HEK293 (cell line): ENCODE measurements around the gene SLC25A24.
A peak's percentile ranks its signal among the peaks of the same experiment; 100 is the strongest.

Experiments used
- CTCF ChIA-PET: fragments of 350-600 bp; formaldehyde crosslinking; extraction: SDS; loops from one replicate; lab custom pipeline; 2021; ENCODE audit warnings: antibody characterized with exemption; lab: Yijun Ruan, JAX
- POLR2A ChIA-PET: fragments of 300-600 bp; formaldehyde crosslinking; extraction: SDS; loops from one replicate; lab custom pipeline; 2020; ENCODE audit warnings: antibody characterized with exemption, inconsistent platforms; lab: Yijun Ruan, JAX
- H3K27ac ChIP-seq: fragments of 200-500 bp; sonication (Bioruptor generic); 2 replicates; pipeline ENCODE4 v1.5.1; 2014; ENCODE audit warnings: low read depth, low read length, control low read depth, inconsistent platforms; ENCODE audit errors: extremely low read depth
- H3K36me3 ChIP-seq, 2 experiments: fragments of 200-500 bp in 1 of 2; sonication (Bioruptor generic) in 1 of 2; 1 replicate in 1 of 2; 2 replicates in 1 of 2; pipeline ENCODE4 v1.5.1; 2014 to 2017; ENCODE audit warnings: inconsistent platforms in 2 of 2, low read length in 2 of 2; ENCODE audit not compliant: control insufficient read depth in 2 of 2, insufficient read depth in 1 of 2
- H3K4me1 ChIP-seq: fragments of 200-500 bp; sonication (Bioruptor generic); 2 replicates; pipeline ENCODE4 v1.5.1; 2014; ENCODE audit warnings: mild to moderate bottlenecking, low read length, inconsistent platforms; ENCODE audit not compliant: control insufficient read depth, insufficient read depth
- H3K4me3 ChIP-seq: 2 replicates; pipeline ENCODE4 v1.5.1; 2011; ENCODE audit warnings: low read depth, mild to moderate bottlenecking, control low read depth, low read length, moderate library complexity
- H3K9me3 ChIP-seq: fragments of 200-500 bp; sonication (Bioruptor generic); 2 replicates; pipeline ENCODE4 v1.5.1; 2014; ENCODE audit warnings: low read depth, low read length, inconsistent platforms; ENCODE audit not compliant: control insufficient read depth, insufficient read depth
- BCL11A ChIP-seq: fragments of 450-650 bp; formaldehyde crosslinking; IDR thresholded peaks from 2 replicates; pipeline ENCODE4 v1.5.1; 2016; ENCODE audit warnings: low read depth, missing biosample characterization, missing genetic modification characterization
- BCL6B ChIP-seq: fragments of 450-650 bp; formaldehyde crosslinking; IDR thresholded peaks from 2 replicates; pipeline ENCODE4 v1.5.1; 2017; ENCODE audit warnings: missing biosample characterization, missing genetic modification characterization
- FEZF1 ChIP-seq: fragments of 450-650 bp; formaldehyde crosslinking; IDR thresholded peaks from 2 replicates; pipeline ENCODE4 v1.5.1; 2016; ENCODE audit warnings: missing biosample characterization, missing genetic modification characterization
- GFI1B ChIP-seq: fragments of 450-650 bp; formaldehyde crosslinking; IDR thresholded peaks from 2 replicates; pipeline ENCODE4 v1.5.1; 2016; ENCODE audit warnings: missing biosample characterization, missing genetic modification characterization
- GLI2 ChIP-seq: fragments of 450-650 bp; formaldehyde crosslinking; IDR thresholded peaks from 2 replicates; pipeline ENCODE4; 2017; ENCODE audit warnings: missing biosample characterization, missing genetic modification characterization, low read depth, borderline replicate concordance
- IKZF3 ChIP-seq: fragments of 450-650 bp; IDR thresholded peaks from 2 replicates; pipeline ENCODE4 v1.5.0; 2018; ENCODE audit warnings: missing biosample characterization, mild to moderate bottlenecking, missing genetic modification characterization, moderate library complexity
- KLF10 ChIP-seq: fragments of 450-650 bp; IDR thresholded peaks from 2 replicates; pipeline ENCODE4 v1.5.1; 2018; ENCODE audit warnings: missing biosample characterization, mild to moderate bottlenecking, missing genetic modification characterization
- MZF1 ChIP-seq: fragments of 450-650 bp; formaldehyde crosslinking; IDR thresholded peaks from 2 replicates; pipeline ENCODE4 v1.5.1; 2017; ENCODE audit warnings: missing biosample characterization, missing genetic modification characterization, borderline replicate concordance
- OSR2 ChIP-seq: fragments of 450-650 bp; formaldehyde crosslinking; IDR thresholded peaks from 2 replicates; pipeline ENCODE4 v1.5.1; 2016; ENCODE audit warnings: missing biosample characterization, missing genetic modification characterization
- PATZ1 ChIP-seq: fragments of 450-650 bp; formaldehyde crosslinking; IDR thresholded peaks from 2 replicates; pipeline ENCODE4 v1.5.1; 2016; ENCODE audit warnings: missing biosample characterization, missing genetic modification characterization
- SCRT2 ChIP-seq: fragments of 450-650 bp; formaldehyde crosslinking; IDR thresholded peaks from 2 replicates; pipeline ENCODE4 v1.5.1; 2016; ENCODE audit warnings: missing biosample characterization, missing genetic modification characterization
- ZBTB20 ChIP-seq: fragments of 450-650 bp; formaldehyde crosslinking; IDR thresholded peaks from 2 replicates; pipeline ENCODE4 v1.5.1; 2016; ENCODE audit warnings: missing biosample characterization, missing genetic modification characterization
- ZBTB21 ChIP-seq: fragments of 450-650 bp; formaldehyde crosslinking; IDR thresholded peaks from 2 replicates; pipeline ENCODE4 v1.5.1; 2017; ENCODE audit warnings: missing biosample characterization, missing genetic modification characterization
- ZNF19 ChIP-seq: fragments of 450-650 bp; formaldehyde crosslinking; IDR thresholded peaks from 2 replicates; pipeline ENCODE4; 2016; ENCODE audit warnings: missing biosample characterization, missing genetic modification characterization, low read depth
- ZNF23 ChIP-seq: fragments of 450-650 bp; formaldehyde crosslinking; IDR thresholded peaks from 2 replicates; pipeline ENCODE4 v1.5.1; 2016; ENCODE audit warnings: missing biosample characterization, missing genetic modification characterization, borderline replicate concordance
- ZNF335 ChIP-seq: fragments of 450-650 bp; formaldehyde crosslinking; conservative IDR thresholded peaks from 2 replicates; pipeline ENCODE4 v1.5.1; 2016; ENCODE audit warnings: missing biosample characterization, missing genetic modification characterization
- ZNF391 ChIP-seq: fragments of 450-650 bp; formaldehyde crosslinking; IDR thresholded peaks from 2 replicates; pipeline ENCODE4 v1.5.1; 2016; ENCODE audit warnings: low read depth, missing biosample characterization, missing genetic modification characterization, borderline replicate concordance
- ZNF501 ChIP-seq: fragments of 450-650 bp; formaldehyde crosslinking; IDR thresholded peaks from 2 replicates; pipeline ENCODE4 v1.5.1; 2016; ENCODE audit warnings: missing biosample characterization, missing genetic modification characterization
- ZNF596 ChIP-seq: fragments of 450-650 bp; IDR thresholded peaks from 2 replicates; pipeline ENCODE4 v1.5.0; 2018; ENCODE audit warnings: missing biosample characterization, mild to moderate bottlenecking, missing genetic modification characterization, moderate library complexity
- ZNF600 ChIP-seq: fragments of 450-650 bp; formaldehyde crosslinking; IDR thresholded peaks from 2 replicates; pipeline ENCODE4 v1.5.1; 2016; ENCODE audit warnings: missing biosample characterization, missing genetic modification characterization
- ZNF626 ChIP-seq: fragments of 450-650 bp; sonication (Bioruptor Pico); formaldehyde crosslinking; IDR thresholded peaks from 2 replicates; pipeline ENCODE4 v1.5.1; 2018; ENCODE audit warnings: missing biosample characterization, missing genetic modification characterization, inconsistent platforms
- ZNF843 ChIP-seq: fragments of 450-650 bp; formaldehyde crosslinking; IDR thresholded peaks from 2 replicates; pipeline ENCODE4 v1.5.1; 2016; ENCODE audit warnings: missing biosample characterization, missing genetic modification characterization
- ZXDB ChIP-seq: fragments of 450-650 bp; formaldehyde crosslinking; IDR thresholded peaks from 2 replicates; pipeline ENCODE4 v1.5.1; 2016; ENCODE audit warnings: missing biosample characterization, missing genetic modification characterization
- TF ChIP-seq, protein P1 (sequence below): fragments of 450-650 bp; formaldehyde crosslinking; IDR thresholded peaks from 2 replicates; pipeline ENCODE4 v1.5.1; 2017; ENCODE audit warnings: missing biosample characterization, missing genetic modification characterization
- TF ChIP-seq, protein P2 (sequence below): fragments of 450-650 bp; formaldehyde crosslinking; IDR thresholded peaks from 2 replicates; pipeline ENCODE4 v1.5.1; 2016; ENCODE audit warnings: missing biosample characterization, missing genetic modification characterization, borderline replicate concordance
- TF ChIP-seq, protein P3 (sequence below): fragments of 450-650 bp; formaldehyde crosslinking; IDR thresholded peaks from 2 replicates; pipeline ENCODE4 v1.5.1; 2017; ENCODE audit warnings: missing biosample characterization, missing genetic modification characterization

Gene SLC25A24

DNA sequence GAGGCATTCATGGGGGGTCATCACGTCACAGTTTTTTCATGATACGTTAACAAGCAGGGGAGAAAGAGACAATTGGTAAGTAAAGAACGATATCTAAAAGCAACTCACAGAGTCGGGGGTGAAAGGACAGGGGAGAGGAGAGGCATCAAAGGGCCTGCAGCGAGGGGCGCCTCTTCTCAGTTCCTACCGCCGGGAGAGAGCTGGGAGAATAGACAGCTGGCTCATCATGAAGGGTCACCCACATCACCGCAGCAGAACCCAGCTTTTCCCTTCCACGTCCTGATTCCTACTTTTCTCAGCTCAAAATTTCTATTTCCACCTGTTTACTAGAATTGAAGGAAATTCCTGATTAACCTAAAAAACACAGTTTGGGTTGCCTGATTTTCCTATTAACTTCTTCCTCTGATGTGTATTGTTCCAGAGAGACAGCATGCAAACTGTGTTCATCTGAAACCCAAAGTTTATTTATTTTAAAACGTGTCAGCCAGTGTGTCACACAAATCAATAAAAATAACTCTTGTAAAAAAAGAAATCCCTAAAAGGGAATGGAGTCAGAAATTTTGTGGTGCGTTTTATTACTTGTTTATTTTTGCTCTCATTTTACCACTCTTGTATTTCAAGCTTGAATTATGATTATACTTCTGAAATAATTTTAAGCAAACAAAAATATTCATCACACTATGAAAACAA lies 75.4 kb downstream of the SLC25A24 start:
- Histone ChIP-seq H3K4me1 (peaks cover 12% of the 10 kb centered on the region), H3K9me3 (no peaks in the 10 kb centered on the region), H3K36me3 (no peaks in the 10 kb centered on the region), H3K27ac (0 out of 2 replicates have a peak overlapping the region, but pooled peaks have one; percentile 20), H3K4me3 (no peak overlapping the region)
- ChIA-PET POLR2A (interaction anchor here (0.6 to 1.5 kb wide), 2 partner anchors 211 to 343 kb away, joined by 3 to 4 read pairs; no protein-coding TSS in a partner anchor), CTCF (interaction anchor here (0.5 to 8.2 kb wide), 39 partner anchors 9 to 694 kb away, joined by 3 to 287 read pairs (median 4); partner anchors contain the start of gene SLC25A24)
- TF ChIP-seq KLF10 (tag by site-specific recombination) = peak; percentile 25; the same call in 1 of the 2 replicates
- TF ChIP-seq GFI1B = peak; percentile 36; the same call in 1 of the 2 replicates
- peak; percentile 70 for TF ChIP-seq IKZF3 (tag by site-specific recombination)
- peak; percentile 47; the same call in 1 of the 2 replicates for TF ChIP-seq OSR2 (tag by site-specific recombination)
- no peak for TF ChIP-seq ZNF501
- TF ChIP-seq, protein P1, sequence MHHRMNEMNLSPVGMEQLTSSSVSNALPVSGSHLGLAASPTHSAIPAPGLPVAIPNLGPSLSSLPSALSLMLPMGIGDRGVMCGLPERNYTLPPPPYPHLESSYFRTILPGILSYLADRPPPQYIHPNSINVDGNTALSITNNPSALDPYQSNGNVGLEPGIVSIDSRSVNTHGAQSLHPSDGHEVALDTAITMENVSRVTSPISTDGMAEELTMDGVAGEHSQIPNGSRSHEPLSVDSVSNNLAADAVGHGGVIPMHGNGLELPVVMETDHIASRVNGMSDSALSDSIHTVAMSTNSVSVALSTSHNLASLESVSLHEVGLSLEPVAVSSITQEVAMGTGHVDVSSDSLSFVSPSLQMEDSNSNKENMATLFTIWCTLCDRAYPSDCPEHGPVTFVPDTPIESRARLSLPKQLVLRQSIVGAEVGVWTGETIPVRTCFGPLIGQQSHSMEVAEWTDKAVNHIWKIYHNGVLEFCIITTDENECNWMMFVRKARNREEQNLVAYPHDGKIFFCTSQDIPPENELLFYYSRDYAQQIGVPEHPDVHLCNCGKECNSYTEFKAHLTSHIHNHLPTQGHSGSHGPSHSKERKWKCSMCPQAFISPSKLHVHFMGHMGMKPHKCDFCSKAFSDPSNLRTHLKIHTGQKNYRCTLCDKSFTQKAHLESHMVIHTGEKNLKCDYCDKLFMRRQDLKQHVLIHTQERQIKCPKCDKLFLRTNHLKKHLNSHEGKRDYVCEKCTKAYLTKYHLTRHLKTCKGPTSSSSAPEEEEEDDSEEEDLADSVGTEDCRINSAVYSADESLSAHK = peak; percentile 45; the same call in 1 of the 2 replicates
- 0 out of 2 replicates have a peak, but pooled peaks have one; percentile 17 for TF ChIP-seq SCRT2 (tag by site-specific recombination)
- no peak for TF ChIP-seq ZNF19 (tag by site-specific recombination)
- TF ChIP-seq ZNF335 (tag by site-specific recombination) = peak; percentile 37; the same call in 1 of the 2 replicates
- peak; percentile 79 for TF ChIP-seq BCL6B
- TF ChIP-seq ZXDB (tag by site-specific recombination) = 0 out of 2 replicates have a peak, but pooled peaks have one; percentile 49
- TF ChIP-seq ZBTB21 (tag by site-specific recombination) = no peak
- no peak for TF ChIP-seq BCL11A
- TF ChIP-seq ZNF843 = peak; percentile 90
- TF ChIP-seq, protein P2, sequence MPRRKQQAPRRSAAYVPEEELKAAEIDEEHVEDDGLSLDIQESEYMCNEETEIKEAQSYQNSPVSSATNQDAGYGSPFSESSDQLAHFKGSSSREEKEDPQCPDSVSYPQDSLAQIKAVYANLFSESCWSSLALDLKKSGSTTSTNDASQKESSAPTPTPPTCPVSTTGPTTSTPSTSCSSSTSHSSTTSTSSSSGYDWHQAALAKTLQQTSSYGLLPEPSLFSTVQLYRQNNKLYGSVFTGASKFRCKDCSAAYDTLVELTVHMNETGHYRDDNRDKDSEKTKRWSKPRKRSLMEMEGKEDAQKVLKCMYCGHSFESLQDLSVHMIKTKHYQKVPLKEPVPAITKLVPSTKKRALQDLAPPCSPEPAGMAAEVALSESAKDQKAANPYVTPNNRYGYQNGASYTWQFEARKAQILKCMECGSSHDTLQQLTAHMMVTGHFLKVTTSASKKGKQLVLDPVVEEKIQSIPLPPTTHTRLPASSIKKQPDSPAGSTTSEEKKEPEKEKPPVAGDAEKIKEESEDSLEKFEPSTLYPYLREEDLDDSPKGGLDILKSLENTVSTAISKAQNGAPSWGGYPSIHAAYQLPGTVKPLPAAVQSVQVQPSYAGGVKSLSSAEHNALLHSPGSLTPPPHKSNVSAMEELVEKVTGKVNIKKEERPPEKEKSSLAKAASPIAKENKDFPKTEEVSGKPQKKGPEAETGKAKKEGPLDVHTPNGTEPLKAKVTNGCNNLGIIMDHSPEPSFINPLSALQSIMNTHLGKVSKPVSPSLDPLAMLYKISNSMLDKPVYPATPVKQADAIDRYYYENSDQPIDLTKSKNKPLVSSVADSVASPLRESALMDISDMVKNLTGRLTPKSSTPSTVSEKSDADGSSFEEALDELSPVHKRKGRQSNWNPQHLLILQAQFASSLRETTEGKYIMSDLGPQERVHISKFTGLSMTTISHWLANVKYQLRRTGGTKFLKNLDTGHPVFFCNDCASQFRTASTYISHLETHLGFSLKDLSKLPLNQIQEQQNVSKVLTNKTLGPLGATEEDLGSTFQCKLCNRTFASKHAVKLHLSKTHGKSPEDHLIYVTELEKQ (tag by site-specific recombination) = peak; percentile 54; the same call in 1 of the 2 replicates
- TF ChIP-seq ZNF600 (tag by site-specific recombination) = no peak
- TF ChIP-seq ZBTB20 (tag by site-specific recombination) = 0 out of 2 replicates have a peak, but pooled peaks have one; percentile 22
- TF ChIP-seq ZNF23 (tag by site-specific recombination) = no peak
- TF ChIP-seq, protein P3, sequence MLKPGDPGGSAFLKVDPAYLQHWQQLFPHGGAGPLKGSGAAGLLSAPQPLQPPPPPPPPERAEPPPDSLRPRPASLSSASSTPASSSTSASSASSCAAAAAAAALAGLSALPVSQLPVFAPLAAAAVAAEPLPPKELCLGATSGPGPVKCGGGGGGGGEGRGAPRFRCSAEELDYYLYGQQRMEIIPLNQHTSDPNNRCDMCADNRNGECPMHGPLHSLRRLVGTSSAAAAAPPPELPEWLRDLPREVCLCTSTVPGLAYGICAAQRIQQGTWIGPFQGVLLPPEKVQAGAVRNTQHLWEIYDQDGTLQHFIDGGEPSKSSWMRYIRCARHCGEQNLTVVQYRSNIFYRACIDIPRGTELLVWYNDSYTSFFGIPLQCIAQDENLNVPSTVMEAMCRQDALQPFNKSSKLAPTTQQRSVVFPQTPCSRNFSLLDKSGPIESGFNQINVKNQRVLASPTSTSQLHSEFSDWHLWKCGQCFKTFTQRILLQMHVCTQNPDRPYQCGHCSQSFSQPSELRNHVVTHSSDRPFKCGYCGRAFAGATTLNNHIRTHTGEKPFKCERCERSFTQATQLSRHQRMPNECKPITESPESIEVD = peak; percentile 90
- TF ChIP-seq ZNF391 (tag by site-specific recombination) = no peak
- peak; percentile 83 for TF ChIP-seq FEZF1 (tag by site-specific recombination)
- peak; percentile 97 for TF ChIP-seq MZF1 (tag by site-specific recombination)
- peak; percentile 69; the same call in 1 of the 2 replicates for TF ChIP-seq GLI2 (tag by site-specific recombination)
- TF ChIP-seq ZNF626 (tag by site-specific recombination) = no peak
- TF ChIP-seq ZNF596 = peak; percentile 25; the same call in 1 of the 2 replicates
- TF ChIP-seq PATZ1 = no peak
